GM21528 (cell line): ENCODE results near the gene SLC1A3.
"Not testable (repeated sequence)": the region's sequence is repeated elsewhere in the genome, so short reads cannot be mapped to it uniquely, and the experiment has no call there.

Experiments
- ATAC-seq: cut with Tn5 transposase; IDR thresholded peaks from one replicate; pipeline ENCODE4 v1.9.1; 2021; ENCODE audit warnings: mild to moderate bottlenecking, moderate library complexity; ENCODE audit not compliant: unreplicated experiment, low FRiP score

The SLC1A3 gene

DNA sequence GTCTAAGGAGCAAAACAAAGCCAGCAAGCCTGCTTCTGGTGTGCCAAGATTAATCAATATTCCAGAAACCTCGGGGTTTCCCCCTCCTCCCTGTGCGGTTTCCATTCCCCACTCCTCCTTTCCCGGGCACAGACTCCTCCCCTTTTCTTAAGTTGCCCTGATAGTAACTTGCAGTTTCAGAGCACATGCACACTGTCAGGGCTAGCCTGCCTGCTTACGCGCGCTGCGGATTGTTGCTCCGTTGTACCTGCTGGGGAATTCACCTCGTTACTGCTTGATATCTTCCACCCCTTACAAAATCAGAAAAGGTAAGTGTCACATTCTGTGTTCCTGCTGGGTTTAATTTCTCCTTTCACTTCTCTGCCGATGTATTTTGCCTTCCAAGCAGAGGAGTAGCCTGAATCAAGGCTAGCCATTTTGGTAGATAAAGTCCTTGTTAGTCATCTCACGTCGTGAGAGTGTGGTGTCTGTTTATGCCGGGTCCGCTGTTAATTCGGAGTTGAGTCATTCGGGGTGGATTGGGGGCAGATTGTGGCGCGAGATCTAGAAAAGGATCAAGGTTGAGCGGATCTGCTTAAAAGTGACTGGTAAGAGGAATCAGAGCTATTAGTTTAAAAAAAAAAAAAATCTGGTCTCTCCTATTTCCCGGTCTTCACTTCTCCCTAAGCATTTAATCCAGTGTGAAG is at the start of gene SLC1A3:
TSS of gene SLC1A3 (plus strand) at position 179 of the 686 bp plus-strand sequence. CDS start 1,818 bp downstream, outside the sequence.
- peak; percentile 95 for ATAC-seq

DNA sequence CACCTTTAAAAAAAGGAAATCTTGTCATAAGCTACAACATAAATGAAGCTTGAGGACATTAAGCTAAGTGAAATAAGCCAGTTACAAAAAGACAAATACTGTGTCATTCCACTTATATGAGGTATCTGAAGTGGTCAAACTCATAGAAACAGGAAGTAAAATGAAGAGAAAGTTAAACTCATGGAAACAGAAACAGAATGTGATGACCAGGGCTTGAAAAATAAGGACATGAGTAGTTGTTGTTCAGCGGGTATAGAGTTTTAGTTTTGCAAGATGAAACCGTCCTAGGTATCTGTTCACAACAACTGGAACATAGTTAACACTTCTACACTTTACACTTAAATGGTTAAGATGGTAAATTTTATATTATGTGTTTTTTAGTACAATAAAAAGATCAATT is 47.8 kb upstream of the SLC1A3 start:
- ATAC-seq, result no peak

DNA sequence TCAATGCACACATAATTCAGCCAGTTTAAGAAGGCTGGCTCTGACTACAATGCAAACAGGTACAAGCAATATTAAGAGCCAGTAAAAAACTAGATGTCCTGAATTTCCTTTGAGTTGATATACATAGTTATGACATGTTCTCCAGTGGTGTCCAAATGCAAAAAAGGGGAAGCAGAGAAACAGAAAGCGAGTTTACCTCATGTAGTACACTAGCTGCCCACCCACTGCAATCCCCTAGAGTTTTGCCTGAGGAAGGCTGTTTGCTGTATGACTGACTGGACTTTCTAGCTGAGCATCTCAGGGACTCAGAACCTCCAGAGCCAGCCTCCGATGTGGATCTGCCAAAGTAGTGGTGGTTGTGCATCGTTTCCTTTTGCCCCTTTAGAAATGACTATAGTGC is 44.8 kb upstream of the SLC1A3 start:
- ATAC-seq, result no peak

- ATAC-seq, result no peak
These were observed 36.9 kb upstream of the SLC1A3 start for GRCh38 chr5:36569491-36569890.

DNA sequence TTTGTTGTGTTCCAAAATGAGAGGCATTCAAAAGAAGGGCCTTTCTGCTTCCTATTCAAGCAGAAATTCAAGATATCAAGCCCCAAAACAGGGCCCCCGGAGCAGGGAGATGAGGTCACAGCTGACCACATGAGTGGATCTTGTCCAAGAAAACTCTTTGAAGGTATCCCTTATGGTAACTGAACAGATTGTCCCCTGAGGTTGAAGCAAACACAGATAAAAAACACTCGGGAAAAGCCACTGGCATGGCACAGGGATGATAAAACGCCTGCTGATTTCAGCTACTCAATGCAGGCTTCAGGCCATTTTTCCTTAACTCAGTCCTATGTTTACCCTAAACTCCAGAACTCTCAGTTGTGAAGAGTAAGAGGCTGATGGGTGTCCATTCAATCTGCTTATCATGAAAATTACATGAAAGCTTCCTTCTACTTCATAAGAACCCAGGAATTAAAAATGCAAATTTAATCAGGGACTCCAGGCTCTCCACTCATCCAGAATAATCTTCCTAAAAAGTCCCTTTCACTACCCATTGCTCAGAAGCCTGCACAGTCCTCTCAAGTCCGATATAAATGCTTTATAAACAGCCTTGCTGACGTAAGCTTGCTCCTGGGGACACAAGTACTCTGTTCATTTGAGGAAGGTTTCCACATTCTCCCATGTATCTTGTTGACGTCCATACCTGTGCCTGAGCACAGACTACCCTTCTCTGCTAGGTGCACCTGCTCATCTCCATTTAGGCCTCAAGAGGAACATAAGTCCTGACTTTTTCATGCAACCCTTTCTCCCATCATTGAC is 35.9 kb upstream of the SLC1A3 start:
- ATAC-seq, result no peak

DNA sequence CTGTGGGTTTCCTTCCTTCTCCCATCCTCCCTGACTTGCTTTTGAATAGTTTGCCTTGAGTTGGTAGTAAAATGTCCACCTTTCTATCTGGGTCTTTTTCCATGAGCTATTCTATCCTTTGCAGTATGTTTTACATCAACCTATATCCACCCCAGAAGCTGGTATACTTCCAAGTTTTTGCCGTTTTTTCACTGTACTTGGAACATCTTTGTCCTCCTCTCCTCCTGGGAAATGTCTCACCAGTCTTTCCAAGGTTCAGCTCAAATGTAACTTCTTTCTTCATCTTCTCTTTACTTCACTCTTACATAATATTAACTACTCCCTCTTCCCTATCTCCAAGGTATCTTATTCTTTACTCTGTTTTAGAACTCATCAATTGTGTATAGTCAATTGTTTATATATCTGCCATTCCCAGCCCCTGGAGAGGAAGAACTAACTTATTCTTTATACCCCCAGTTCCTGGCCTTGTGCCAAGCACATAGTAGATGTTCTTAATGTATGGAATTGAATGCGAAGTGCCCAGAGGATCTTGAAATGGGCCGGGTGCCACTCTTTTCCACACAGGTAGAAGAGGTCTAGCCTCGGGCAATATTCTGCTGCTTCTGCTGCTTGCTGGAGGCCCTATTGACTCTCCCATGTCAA is 34.9 kb upstream of the SLC1A3 start:
- no peak for ATAC-seq

DNA sequence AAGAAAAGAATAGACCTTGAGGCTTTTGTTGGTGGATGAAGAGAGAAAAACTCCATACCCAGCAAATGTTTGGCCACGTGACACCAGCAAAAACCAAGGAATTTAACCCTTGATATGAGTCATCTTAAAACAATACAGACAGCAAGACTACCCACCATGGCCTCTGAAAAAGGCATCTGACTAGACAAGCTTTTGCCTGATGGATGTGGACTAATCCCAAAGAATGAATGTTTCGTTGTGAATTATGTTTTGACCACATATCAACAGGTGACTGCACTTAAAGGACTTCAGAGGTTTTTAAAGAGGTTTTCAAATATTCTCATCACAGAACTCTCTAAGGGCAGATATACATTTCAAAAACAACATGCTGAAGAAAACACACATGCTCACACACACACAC is 33.0 kb upstream of the SLC1A3 start:
- no peak for ATAC-seq

- no peak for ATAC-seq
These were observed 31.0 kb upstream of the SLC1A3 start for GRCh38 chr5:36575361-36575781.

DNA sequence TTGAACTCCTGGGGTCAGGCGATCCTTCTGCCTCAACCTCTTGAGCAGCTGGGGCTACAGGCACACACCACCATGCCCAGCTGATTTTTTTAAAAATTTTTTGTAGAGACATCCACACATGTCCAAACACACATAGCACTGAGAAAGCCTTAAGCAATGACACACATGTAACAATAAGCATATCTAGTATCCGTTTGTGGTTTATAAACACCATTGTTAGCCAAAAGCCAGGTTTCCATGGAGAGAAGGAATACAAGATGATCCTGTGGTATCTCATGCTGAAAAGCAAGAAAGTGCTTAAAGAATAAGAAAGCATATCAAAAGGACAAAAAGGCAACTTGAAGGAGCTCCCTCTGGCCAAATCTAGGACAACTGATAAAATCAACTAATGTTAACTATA is 29.7 kb upstream of the SLC1A3 start:
- ATAC-seq, result no peak

DNA sequence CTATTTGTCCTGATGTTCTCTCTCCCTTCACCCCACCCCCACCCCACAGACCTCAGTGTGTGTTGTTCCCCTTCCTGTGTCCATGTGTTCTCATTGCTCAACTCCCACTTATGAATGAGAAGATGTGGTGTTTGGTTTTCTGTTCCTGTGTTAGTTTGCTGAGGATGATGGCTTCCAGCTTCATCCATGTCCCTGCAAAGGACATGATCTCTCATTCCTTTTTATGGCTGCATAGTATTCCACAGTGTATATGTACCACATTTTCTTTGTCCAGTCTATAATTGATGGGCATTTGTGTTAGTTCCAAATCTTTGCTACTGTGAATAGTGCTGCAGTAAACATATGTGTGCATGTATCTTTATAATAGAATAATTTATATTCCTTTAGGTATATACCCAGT is 26.5 kb upstream of the SLC1A3 start:
- ATAC-seq, result not testable (repeated sequence)

DNA sequence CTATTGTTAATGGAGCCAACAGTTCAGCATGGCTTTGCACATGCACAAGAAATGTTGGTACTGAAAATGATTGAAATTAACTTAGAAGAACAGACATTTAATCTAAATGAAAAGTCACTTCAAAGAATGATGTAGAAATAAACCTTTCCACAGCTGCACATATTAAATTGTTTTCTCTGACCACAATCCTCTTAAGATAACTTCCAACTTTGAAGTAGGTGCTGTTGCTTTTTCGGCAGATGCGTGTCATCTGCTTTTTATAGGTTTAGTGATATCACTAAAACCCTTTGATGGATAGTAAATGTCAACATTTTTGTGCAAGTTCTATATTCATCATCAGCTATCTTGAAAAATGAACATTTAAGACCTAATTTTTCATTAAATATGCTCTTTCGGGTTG is 25.3 kb upstream of the SLC1A3 start:
- ATAC-seq, result no peak

DNA sequence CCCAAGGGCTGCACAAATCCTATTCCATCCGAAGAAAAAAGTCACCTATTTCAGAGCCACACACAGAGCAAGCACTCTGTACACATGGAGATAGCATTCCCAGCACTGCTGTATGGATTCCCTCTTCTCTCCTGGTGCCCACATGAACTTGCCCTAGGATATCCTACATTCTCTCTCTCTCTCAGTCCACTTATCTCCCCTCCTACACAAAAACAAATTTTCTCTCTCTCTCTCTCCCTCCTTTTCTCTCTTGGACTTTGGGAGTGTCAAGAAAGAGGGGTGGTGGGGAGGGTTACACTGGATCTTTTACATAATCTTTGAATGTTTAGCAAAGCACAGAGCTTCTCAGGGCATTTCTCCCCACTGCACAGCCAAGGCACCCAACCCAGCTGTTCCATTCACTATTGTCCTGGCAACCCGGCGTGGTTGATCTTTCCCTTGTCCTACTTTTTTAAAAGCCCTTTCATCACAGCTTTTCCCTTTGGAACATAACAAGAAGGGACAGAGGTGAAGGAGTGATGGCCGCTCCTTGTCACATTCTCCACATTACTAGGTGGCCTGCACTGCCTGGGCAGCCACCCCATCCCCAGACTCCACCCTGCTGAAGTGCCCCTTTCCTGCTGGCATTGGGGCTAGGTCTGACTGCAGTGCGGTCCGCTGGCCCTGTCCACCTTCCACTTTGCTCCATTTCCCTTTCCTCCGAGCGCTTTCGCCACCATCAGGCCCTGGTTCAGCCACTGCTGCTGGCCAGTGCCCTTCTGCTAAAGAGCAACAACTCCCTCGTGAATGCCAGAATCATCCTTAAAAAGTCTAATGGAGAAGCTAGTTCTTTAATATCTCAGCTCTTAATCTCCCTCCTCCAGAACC is 22.2 kb upstream of the SLC1A3 start:
- no peak for ATAC-seq

- ATAC-seq, result no peak
These were observed 20.7 kb upstream of the SLC1A3 start for GRCh38 chr5:36585701-36586100.

DNA sequence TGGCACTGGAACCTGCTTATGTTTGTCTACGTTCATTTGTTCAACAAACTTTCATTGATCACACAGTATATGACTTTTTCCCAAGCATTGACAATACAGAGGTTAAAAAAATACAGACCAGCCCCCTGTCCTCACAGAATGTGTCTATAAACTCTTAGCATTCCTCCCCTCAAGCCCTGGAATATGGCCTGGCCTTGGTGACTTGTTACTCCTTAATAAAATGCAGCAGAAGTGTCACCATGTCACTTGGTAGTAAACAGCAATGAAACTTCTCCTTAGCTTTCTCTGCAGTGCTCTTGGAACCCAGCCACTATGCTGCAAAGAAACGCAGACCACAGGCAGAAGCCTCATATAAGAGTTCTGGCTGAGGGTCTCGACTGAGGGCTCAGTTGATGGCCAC is 19.1 kb upstream of the SLC1A3 start:
- ATAC-seq, result no peak

GRCh38 chr5:36589735-36590134 is 16.7 kb upstream of the SLC1A3 start:
- ATAC-seq, result not testable (repeated sequence)

- no peak for ATAC-seq
These were observed 15.7 kb upstream of the SLC1A3 start for GRCh38 chr5:36590513-36591286.

DNA sequence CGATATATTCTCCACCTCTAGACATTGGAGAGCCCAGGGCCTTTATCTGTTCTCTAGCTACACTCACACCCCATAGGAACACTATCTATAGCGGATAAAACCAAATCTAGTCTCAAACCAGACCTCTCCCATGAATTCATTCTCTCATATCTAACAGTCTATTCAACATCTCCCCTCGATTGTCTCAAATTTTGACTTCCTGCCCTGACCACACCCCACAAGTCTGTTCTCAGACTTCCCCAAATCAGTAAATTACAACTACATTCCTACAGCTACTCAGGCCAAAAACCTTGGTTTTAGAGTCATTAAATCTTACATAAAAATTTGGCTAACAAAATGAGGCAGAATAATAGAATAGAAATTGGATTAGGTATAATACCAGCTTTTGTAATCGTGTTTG is 12.5 kb upstream of the SLC1A3 start:
- no peak for ATAC-seq

DNA sequence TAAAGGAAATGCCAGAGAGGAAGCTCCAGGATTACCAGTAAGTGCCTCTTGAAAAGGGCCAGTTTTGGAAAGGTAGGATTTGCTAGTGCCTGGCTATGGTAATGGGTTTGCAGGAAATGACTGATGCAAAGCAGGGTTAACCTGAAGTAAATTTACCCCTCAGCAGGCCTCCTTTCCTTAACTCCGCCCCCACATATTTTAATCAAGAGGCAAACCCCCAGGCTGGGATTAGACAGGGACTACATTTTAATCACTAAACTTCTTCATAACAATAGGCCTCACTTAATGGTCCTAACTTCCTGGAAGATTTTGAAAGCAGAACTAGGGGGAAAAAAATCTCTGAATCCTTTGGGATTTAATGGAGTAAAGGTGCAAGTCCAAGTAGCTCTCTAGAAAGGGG is 10.2 kb upstream of the SLC1A3 start:
- ATAC-seq, result no peak

GRCh38 chr5:36596756-36597155 is 9.7 kb upstream of the SLC1A3 start:
- ATAC-seq, result no peak

GRCh38 chr5:36598045-36598444 is 8.4 kb upstream of the SLC1A3 start:
- no peak for ATAC-seq
